Esophagus muscularis mucosa (tissue), 4 donors: ENCODE measurements around the gene ACSF3. TPM values are rescaled to one million over a fixed set of nuclear protein-coding genes. Genes with fewer than 3 reads are reported as not detected.
A peak's percentile ranks its signal among the peaks of the same experiment; 100 is the strongest.

Experiments used
- DNase-seq: peaks from one replicate; pipeline ENCODE4 v3.0.0-alpha.2; 2017; ENCODE audit errors: extremely low spot score
- H3K27ac ChIP-seq, 4 donors: fragments of 200-600 bp; sonication (generic); replicated peaks in 1 of 4; 1 replicate in 3 of 4; 2 replicates in 1 of 4; pipeline ENCODE4 v1.5.1; 2016 to 2019; ENCODE audit warnings: mild to moderate bottlenecking in 1 of 4
- H3K27me3 ChIP-seq, 4 donors: fragments of 200-600 bp; sonication (generic); one replicate each; pipeline versions ENCODE4 v1.5.1 to v1.6.0; 2016 to 2019
- H3K36me3 ChIP-seq, 4 donors: fragments of 200-600 bp; sonication (generic); one replicate each; pipeline ENCODE4 v1.5.1; 2016 to 2019
- H3K4me1 ChIP-seq, 4 donors: fragments of 200-600 bp; sonication (generic); one replicate each; pipeline ENCODE4 v1.5.1; 2016 to 2019
- H3K4me3 ChIP-seq, 4 donors: fragments of 200-600 bp; sonication (generic); 1 replicate in 2 of 4; 2 replicates in 2 of 4; pipeline ENCODE4 v1.5.1; 2016 to 2019; ENCODE audit warnings: mild to moderate bottlenecking in 4 of 4, moderate library complexity in 1 of 4
- H3K9me3 ChIP-seq, 4 donors: fragments of 200-600 bp; sonication (generic); 1 replicate in 3 of 4; 2 replicates in 1 of 4; pipeline ENCODE4 v1.5.1; 2016 to 2019
- EP300 ChIP-seq: sonication (generic); formaldehyde crosslinking; IDR thresholded peaks from one replicate; pipeline ENCODE4 v1.6.1; 2017; ENCODE audit warnings: antibody characterized with exemption
- POLR2A ChIP-seq: fragments of 450-650 bp; IDR thresholded peaks from one replicate; pipeline ENCODE4 v1.6.1; 2017; ENCODE audit warnings: antibody characterized with exemption, moderate library complexity, mild to moderate bottlenecking, low read depth
- POLR2AphosphoS5 ChIP-seq, 2 donors: sonication (generic); formaldehyde crosslinking; IDR thresholded peaks; one replicate each; pipeline ENCODE4 v1.6.1; 2017; ENCODE audit warnings: antibody characterized with exemption in 2 of 2
- WGBS: methylation state at CpG from one replicate; pipeline ENCODE4 v1.1.5; 2018; 5-methylcytosine and 5-hydroxymethylcytosine counted together
- intact Hi-C: fragments of 100-400 bp; cut with DNase I; formaldehyde crosslinking; loops from one replicate; pipeline ENCODE4 v1.15.1; 2023
- total RNA-seq, 4 donors: library from RNA; depleted of rRNA; stranded (reverse); fragments of >200 nt; gene quantifications; one replicate each; pipeline versions ENCODE4 v1.1.0 to v1.2.1, GENCODE V29; 2016
- TF ChIP-seq, protein P1 (sequence below), 3 experiments: fragments of 200-600 bp in 2 of 3; fragments of 450-650 bp in 1 of 3; sonication (generic) in 2 of 3; IDR thresholded peaks; one replicate each; pipeline ENCODE4 v1.5.1; 2017 to 2019; ENCODE audit warnings: antibody characterized with exemption in 3 of 3, mild to moderate bottlenecking in 2 of 3, moderate library complexity in 1 of 3

Gene ACSF3
- total RNA-seq, 4 donors from 2014 or later = 23.5 to 29.8 (median 27.2) TPM

DNA sequence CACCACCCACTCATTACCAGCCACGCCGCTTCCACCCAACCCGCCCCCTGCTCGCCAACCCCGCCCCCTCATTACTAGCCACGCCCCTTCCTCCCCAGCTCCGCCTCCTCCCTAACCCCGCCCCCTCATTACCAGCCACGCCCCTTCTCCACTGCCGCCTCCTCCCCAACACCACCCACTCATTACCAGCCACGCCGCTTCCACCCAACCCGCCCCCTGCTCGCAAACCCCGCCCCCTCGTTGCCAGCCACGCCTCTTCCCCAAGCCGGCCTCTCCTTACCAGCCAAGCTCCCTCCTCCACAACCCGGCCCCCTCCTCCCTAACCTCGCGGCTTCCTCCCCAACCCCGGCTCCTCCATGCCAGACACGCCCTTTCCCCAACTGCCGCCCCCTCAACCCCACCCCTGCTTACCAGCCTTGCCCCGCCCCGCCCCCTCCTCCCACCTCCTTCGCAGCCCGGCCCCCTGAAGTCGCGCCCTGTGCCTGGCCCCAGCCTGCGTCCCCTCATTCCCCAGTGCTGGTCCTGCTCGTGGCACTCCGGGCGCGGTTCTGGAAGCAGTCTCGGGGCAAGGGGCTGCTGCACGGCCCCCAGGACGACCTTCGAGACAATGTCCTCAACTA is 99.4 kb downstream of the ACSF3 start:
- DNase-seq = no peak
- 8% methylated on average over 16 of the region's 39 CpGs for WGBS
- Histone ChIP-seq H3K4me3 (peak overlapping the region in 3 of 4 donors; percentile 33 to 56 (median 55)), H3K4me1 (peaks cover 8 to 24% (median 23%) of the 10 kb centered on the region in 4 donors), H3K27me3 (peaks cover 0 to 25% (median 3%) of the 10 kb centered on the region in 4 donors), H3K36me3 (no peaks in the 10 kb centered on the region), H3K27ac (no peak overlapping the region), H3K9me3 (no peaks in the 10 kb centered on the region)
- intact Hi-C loops = no loop called here
- TF ChIP-seq, protein P1, sequence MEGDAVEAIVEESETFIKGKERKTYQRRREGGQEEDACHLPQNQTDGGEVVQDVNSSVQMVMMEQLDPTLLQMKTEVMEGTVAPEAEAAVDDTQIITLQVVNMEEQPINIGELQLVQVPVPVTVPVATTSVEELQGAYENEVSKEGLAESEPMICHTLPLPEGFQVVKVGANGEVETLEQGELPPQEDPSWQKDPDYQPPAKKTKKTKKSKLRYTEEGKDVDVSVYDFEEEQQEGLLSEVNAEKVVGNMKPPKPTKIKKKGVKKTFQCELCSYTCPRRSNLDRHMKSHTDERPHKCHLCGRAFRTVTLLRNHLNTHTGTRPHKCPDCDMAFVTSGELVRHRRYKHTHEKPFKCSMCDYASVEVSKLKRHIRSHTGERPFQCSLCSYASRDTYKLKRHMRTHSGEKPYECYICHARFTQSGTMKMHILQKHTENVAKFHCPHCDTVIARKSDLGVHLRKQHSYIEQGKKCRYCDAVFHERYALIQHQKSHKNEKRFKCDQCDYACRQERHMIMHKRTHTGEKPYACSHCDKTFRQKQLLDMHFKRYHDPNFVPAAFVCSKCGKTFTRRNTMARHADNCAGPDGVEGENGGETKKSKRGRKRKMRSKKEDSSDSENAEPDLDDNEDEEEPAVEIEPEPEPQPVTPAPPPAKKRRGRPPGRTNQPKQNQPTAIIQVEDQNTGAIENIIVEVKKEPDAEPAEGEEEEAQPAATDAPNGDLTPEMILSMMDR (IDR thresholded peaks at IDR 0.05) = no peak
- no peak for TF ChIP-seq POLR2AphosphoS5 (IDR thresholded peaks at IDR 0.05)
- no peak for TF ChIP-seq POLR2A
- no peak for TF ChIP-seq EP300

DNA sequence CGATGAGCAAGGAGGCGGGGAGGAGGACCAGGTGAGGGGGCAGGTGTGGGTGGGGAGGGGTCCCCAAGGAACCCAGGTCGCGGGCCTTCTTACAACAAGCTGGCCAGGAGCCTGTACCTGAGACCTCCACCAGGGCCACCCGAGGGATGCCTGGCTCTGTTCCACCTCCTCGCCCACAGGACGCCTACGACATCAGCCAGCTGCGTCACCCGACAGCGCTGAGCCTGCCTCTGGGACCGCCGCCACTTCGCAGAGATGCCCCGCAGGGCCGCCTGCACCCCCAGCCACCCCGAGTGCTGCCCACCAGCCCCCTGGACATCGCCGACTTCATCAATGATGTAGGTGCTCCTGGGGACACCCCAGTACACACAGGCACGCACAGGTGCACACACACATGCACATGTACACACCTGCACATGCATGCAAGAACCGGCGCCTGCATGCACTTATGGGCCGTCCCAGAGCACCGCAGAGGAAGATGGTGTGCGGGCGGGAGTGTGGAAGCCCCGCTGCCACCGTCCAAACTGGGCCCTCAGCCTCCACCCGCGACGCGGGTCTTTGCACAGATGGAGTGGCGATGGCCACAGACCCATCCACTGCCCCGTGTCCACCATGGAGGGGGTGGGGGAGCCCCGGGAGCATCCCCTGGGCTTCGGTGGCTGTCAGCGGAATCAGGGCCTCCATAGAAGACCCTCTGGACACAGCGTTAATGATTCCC is 100.1 kb downstream of the ACSF3 start:
- peaks cover 8 to 24% (median 23%) of the 10 kb centered on the region in 4 donors for H3K4me1 ChIP-seq
- no peak for TF ChIP-seq POLR2AphosphoS5 (IDR thresholded peaks at IDR 0.05)
- WGBS = 71% methylated on average over 31 of the region's 38 CpGs
- no peak overlapping the region for H3K27ac ChIP-seq
- H3K9me3 ChIP-seq = no peaks in the 10 kb centered on the region
- peak overlapping the region in 1 of 4 donors; percentile 33 for H3K4me3 ChIP-seq
- peaks cover 0 to 32% (median 8%) of the 10 kb centered on the region in 4 donors for H3K27me3 ChIP-seq
- intact Hi-C loops = no loop called here
- DNase-seq = no peak
- no peaks in the 10 kb centered on the region for H3K36me3 ChIP-seq

DNA sequence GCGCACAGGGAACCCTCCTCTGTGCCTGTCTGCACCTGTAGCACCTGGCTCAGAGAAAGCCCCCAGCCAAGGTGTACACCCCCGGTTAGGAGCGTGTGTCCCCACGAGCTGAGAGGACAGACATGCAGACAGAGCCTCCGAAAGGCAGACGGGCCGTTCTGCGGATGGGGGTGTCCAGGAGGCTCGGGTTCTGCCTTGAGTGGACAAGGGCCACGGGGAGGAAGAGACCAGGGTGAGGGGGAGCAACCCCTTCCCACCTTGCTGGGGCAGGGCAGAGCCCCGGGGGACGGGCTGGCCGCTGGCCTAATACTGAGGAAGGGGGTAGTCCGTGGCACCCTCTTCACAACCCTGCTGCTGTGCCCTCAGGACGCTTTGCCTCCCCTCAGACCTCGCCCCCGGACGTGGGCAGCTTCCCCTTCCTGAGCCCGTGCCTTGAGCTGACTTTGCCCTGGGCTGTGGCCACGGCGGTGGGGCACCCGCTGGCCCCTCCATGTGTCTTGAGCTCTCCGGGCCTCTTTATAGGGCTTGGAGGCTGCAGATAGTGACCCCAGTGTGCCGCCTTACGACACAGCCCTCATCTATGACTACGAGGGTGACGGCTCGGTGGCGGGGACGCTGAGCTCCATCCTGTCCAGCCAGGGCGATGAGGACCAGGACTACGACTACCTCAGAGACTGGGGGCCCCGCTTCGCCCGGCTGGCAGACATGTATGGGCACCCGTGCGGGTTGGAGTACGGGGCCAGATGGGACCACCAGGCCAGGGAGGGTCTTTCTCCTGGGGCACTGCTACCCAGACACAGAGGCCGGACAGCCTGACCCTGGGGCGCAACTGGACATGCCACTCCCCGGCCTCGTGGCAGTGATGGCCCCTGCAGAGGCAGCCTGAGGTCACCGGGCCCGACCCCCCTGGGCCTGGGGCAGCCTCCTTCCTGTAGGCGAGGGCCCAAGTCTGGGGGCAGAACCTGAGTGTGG is 101.0 kb downstream of the ACSF3 start:
- intact Hi-C loops = no loop called here
- no peaks in the 10 kb centered on the region for H3K36me3 ChIP-seq
- 88% methylated on average over 24 of the region's 45 CpGs for WGBS
- peaks cover 0 to 40% (median 17%) of the 10 kb centered on the region in 4 donors for H3K27me3 ChIP-seq
- TF ChIP-seq, protein P1 (IDR thresholded peaks at IDR 0.05) = no peak
- TF ChIP-seq POLR2AphosphoS5 (IDR thresholded peaks at IDR 0.05) = no peak
- TF ChIP-seq POLR2A = no peak
- no peak for TF ChIP-seq EP300
- no peak overlapping the region for H3K27ac ChIP-seq
- no peaks in the 10 kb centered on the region for H3K9me3 ChIP-seq
- DNase-seq = no peak
- no peak overlapping the region for H3K4me3 ChIP-seq
- H3K4me1 ChIP-seq = peaks cover 8 to 24% (median 23%) of the 10 kb centered on the region in 4 donors

DNA sequence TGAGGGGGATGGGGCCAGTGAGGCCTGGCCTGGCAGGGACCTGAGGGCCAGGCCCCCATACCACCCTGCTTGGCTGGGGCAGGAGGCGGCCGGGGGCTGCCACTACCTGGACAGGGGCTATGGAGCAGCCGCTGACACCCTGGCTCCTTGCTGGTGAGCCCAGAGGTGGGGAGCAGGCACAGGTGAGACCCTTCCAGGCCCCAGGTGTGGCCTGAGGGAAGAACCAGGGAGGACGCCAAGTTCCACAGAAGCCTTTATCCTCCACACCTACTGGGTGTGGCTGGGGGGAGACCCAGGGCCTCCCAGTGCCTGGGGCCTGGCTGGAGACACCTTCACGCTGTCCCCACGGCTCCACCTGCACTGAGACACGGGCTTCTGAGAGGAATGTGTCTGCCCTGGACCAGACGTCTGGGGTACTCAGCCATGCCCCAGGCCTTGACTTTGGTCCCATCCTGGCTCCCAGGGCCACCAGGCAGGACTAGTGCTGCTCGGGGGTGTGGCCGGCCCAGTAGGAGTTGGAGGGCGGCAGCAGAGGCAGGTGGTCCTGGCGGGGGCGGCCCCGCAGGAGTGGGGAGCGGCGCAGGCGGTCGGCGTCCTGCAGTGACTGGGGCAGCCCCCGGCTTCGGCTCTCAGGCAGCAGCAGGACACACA is 102.0 kb downstream of the ACSF3 start:
- WGBS = 93% methylated on average over 3 of the region's 21 CpGs
- DNase-seq = no peak
- peaks cover 2 to 51% (median 27%) of the 10 kb centered on the region in 4 donors for H3K27me3 ChIP-seq
- no peaks in the 10 kb centered on the region for H3K36me3 ChIP-seq
- TF ChIP-seq POLR2AphosphoS5 (IDR thresholded peaks at IDR 0.05) (no peak), POLR2A (no peak), EP300 (no peak)
- TF ChIP-seq, protein P1 (IDR thresholded peaks at IDR 0.05) = no peak
- H3K4me1 ChIP-seq = peaks cover 10 to 34% (median 31%) of the 10 kb centered on the region in 4 donors
- intact Hi-C loops = no loop called here
- H3K27ac ChIP-seq = no peak overlapping the region
- no peak overlapping the region for H3K4me3 ChIP-seq
- H3K9me3 ChIP-seq = no peaks in the 10 kb centered on the region
